ENCODE measurements around the gene TMEM255B. TPM values are rescaled to one million over a fixed set of nuclear protein-coding genes. Genes with fewer than 3 reads are reported as not detected.

The TMEM255B gene
- total RNA-seq, 1 experiment from 2014 or later, result 7.0 TPM

- H3K9me3 Mint-ChIP-seq (ENCODE audit: unreplicated experiment), result no peaks in the 10 kb centered on the region
- POLR2A ChIA-PET, result no interaction called here
- no peak overlapping the region for H3K27ac Mint-ChIP-seq (ENCODE audit: low read depth, unreplicated experiment)
- H3K36me3 Mint-ChIP-seq (ENCODE audit: insufficient read depth, unreplicated experiment), result peaks cover 8% of the 10 kb centered on the region
- BruUV-seq (replicated peaks), result no TSS peak
- intact Hi-C loops (cut with micrococcal nuclease), result no loop called here
- H3K27me3 Mint-ChIP-seq (ENCODE audit: insufficient read depth, unreplicated experiment), result no peaks in the 10 kb centered on the region
- CTCF ChIA-PET, result interaction anchor here (1.5 kb wide), 1 partner anchor 8 kb away, joined by 5 read pairs; no protein-coding TSS in a partner anchor
- no peak overlapping the region for H3K4me3 Mint-ChIP-seq (ENCODE audit: unreplicated experiment)
- peaks cover 21% of the 10 kb centered on the region for H3K4me1 Mint-ChIP-seq (ENCODE audit: insufficient read depth, unreplicated experiment)
- no peak for TF ChIP-seq CTCF (IDR thresholded peaks at IDR 0.05; ENCODE audit: unreplicated experiment)
- no peak for DNase-seq (ENCODE audit: unreplicated experiment)
These were observed 96.2 kb downstream of the TMEM255B start for GRCh38 chr13:113855012-113855921.

- H3K27ac Mint-ChIP-seq (ENCODE audit: low read depth, unreplicated experiment), result peak overlapping the region; percentile 22
- intact Hi-C loops (cut with micrococcal nuclease), result no loop called here
- H3K4me3 Mint-ChIP-seq (ENCODE audit: unreplicated experiment), result no peak overlapping the region
- no peak for DNase-seq (ENCODE audit: unreplicated experiment)
- no peak for TF ChIP-seq CTCF (IDR thresholded peaks at IDR 0.05; ENCODE audit: unreplicated experiment)
- POLR2A ChIA-PET, result no interaction called here
- no peaks in the 10 kb centered on the region for H3K9me3 Mint-ChIP-seq (ENCODE audit: unreplicated experiment)
- no peaks in the 10 kb centered on the region for H3K27me3 Mint-ChIP-seq (ENCODE audit: insufficient read depth, unreplicated experiment)
- H3K4me1 Mint-ChIP-seq (ENCODE audit: insufficient read depth, unreplicated experiment), result peaks cover 27% of the 10 kb centered on the region
- CTCF ChIA-PET, result interaction anchor here (1.5 kb wide), 1 partner anchor 9 kb away, joined by 5 read pairs; no protein-coding TSS in a partner anchor
- no TSS peak for BruUV-seq (replicated peaks)
- H3K36me3 Mint-ChIP-seq (ENCODE audit: insufficient read depth, unreplicated experiment), result peaks cover 13% of the 10 kb centered on the region
These were observed 97.1 kb downstream of the TMEM255B start for GRCh38 chr13:113855931-113856715.

GRCh38 chr13:113856716-113857065, 97.7 kb downstream of the TMEM255B start:
- TF ChIP-seq CTCF (IDR thresholded peaks at IDR 0.05; ENCODE audit: unreplicated experiment), result no peak
- H3K4me3 Mint-ChIP-seq (ENCODE audit: unreplicated experiment), result no peak overlapping the region
- peak overlapping the region; percentile 22 for H3K27ac Mint-ChIP-seq (ENCODE audit: low read depth, unreplicated experiment)
- peaks cover 18% of the 10 kb centered on the region for H3K36me3 Mint-ChIP-seq (ENCODE audit: insufficient read depth, unreplicated experiment)
- ChIA-PET CTCF (interaction anchor here (1.0 to 1.5 kb wide), 2 partner anchors 10 to 35 kb away, joined by 4 to 5 read pairs; no protein-coding TSS in a partner anchor), POLR2A (no interaction called here)
- intact Hi-C loops (cut with micrococcal nuclease), result no loop called here
- no peak for DNase-seq (ENCODE audit: unreplicated experiment)
- no TSS peak for BruUV-seq (replicated peaks)
- H3K9me3 Mint-ChIP-seq (ENCODE audit: unreplicated experiment), result no peaks in the 10 kb centered on the region
- no peaks in the 10 kb centered on the region for H3K27me3 Mint-ChIP-seq (ENCODE audit: insufficient read depth, unreplicated experiment)
- peaks cover 32% of the 10 kb centered on the region for H3K4me1 Mint-ChIP-seq (ENCODE audit: insufficient read depth, unreplicated experiment)

GRCh38 chr13:113857531-113858195, 98.6 kb downstream of the TMEM255B start:
- Mint-ChIP-seq H3K36me3 (ENCODE audit: insufficient read depth, unreplicated experiment) (peaks cover 17% of the 10 kb centered on the region), H3K27ac (ENCODE audit: low read depth, unreplicated experiment) (no peak overlapping the region), H3K9me3 (ENCODE audit: unreplicated experiment) (no peaks in the 10 kb centered on the region), H3K4me1 (ENCODE audit: insufficient read depth, unreplicated experiment) (peaks cover 39% of the 10 kb centered on the region), H3K4me3 (ENCODE audit: unreplicated experiment) (no peak overlapping the region), H3K27me3 (ENCODE audit: insufficient read depth, unreplicated experiment) (no peaks in the 10 kb centered on the region)
- TF ChIP-seq CTCF (IDR thresholded peaks at IDR 0.05; ENCODE audit: unreplicated experiment), result no peak
- intact Hi-C loops (cut with micrococcal nuclease), result no loop called here
- POLR2A ChIA-PET, result no interaction called here
- no TSS peak for BruUV-seq (replicated peaks)
- DNase-seq (ENCODE audit: unreplicated experiment), result no peak
- CTCF ChIA-PET, result interaction anchor here (1.0 kb wide), 1 partner anchor 36 kb away, joined by 4 read pairs; no protein-coding TSS in a partner anchor

Measured in MCF 10A (cell line).